ENCODE results near the gene CA10. TPM values are rescaled to one million over a fixed set of nuclear protein-coding genes. Genes with fewer than 3 reads are reported as not detected.

Gene CA10
- total RNA-seq, 1 experiment from 2014 or later = 0.46 TPM

GRCh38 chr17:51685287-51685909, 473.1 kb downstream of the CA10 start:
- H3K27ac Mint-ChIP-seq = no peak overlapping the region; a peak in 1 of 7 replicates
- H3K23ac ChIP-seq (ENCODE audit: insufficient read length, low read depth, low read length) = no peak overlapping the region
- peaks cover 0 to 2% (median 0%) of the 10 kb centered on the region in 3 experiments; a peak in 1 of 7 replicates for H3K36me3 Mint-ChIP-seq (ENCODE audit: insufficient read depth in 1 of 3, low read depth in 3 of 3)
- H3K4ac ChIP-seq (ENCODE audit: low read depth, low read length) = no peak overlapping the region
- no peak overlapping the region for H2BK5ac ChIP-seq (ENCODE audit: insufficient read length, low read length)
- H3K4me1 ChIP-seq (ENCODE audit: insufficient read depth, low read length) = 0 out of 2 replicates have a peak, but pooled peaks cover 2% of the 10 kb centered on the region
- H3K56ac ChIP-seq (ENCODE audit: insufficient read length, low read depth, low read length) = no peak overlapping the region
- H3K4me2 ChIP-seq (ENCODE audit: insufficient read depth, insufficient read length, low read length) = no peak overlapping the region
- no peaks in the 10 kb centered on the region for H4K20me1 ChIP-seq (ENCODE audit: control insufficient read depth, insufficient read depth, insufficient read length)
- H2BK120ac ChIP-seq (ENCODE audit: low read depth, low read length, poor library complexity, severe bottlenecking) = no peak overlapping the region
- no peak overlapping the region for H3K27ac ChIP-seq (ENCODE audit: insufficient read length, low read depth, low read length)
- H3K9me3 Mint-ChIP-seq = peaks cover under 1 to 2% of the 10 kb centered on the region in 2 experiments; a peak in 2 of 5 replicates
- no peaks in the 10 kb centered on the region for H3K79me1 ChIP-seq (ENCODE audit: insufficient read depth, low read depth, low read length, poor library complexity, severe bottlenecking)
- H2AFZ ChIP-seq (ENCODE audit: low read length) = no peak overlapping the region
- no peak overlapping the region for H2BK12ac ChIP-seq (ENCODE audit: insufficient read length, low read depth, low read length)
- peaks cover 18 to 19% of the 10 kb centered on the region in 2 experiments for H3K4me1 Mint-ChIP-seq
- no peaks in the 10 kb centered on the region for H3K79me2 ChIP-seq (ENCODE audit: insufficient read depth, low read length)
- no peaks in the 10 kb centered on the region for H3K23me2 ChIP-seq (ENCODE audit: insufficient read length, low read depth, low read length, poor library complexity, severe bottlenecking)
- H3K27me3 Mint-ChIP-seq (ENCODE audit: low read depth) = peaks cover 15% of the 10 kb centered on the region
- no peak for TF ChIP-seq CTCF (conservative IDR thresholded peaks at IDR 0.05)
- H2BK15ac ChIP-seq (ENCODE audit: low read depth, low read length) = no peak overlapping the region
- no peak overlapping the region for H3K9ac ChIP-seq (ENCODE audit: extremely low read depth, insufficient read length, low read length)
- no peak overlapping the region for H4K5ac ChIP-seq (ENCODE audit: insufficient read length, low read depth, low read length)
- DNase-seq = peak; percentile 20
- no peak overlapping the region for H3K4me3 Mint-ChIP-seq
- no peak overlapping the region for H3T11ph ChIP-seq (ENCODE audit: low read length)
- no peak overlapping the region for H2BK20ac ChIP-seq (ENCODE audit: low read depth, low read length, poor library complexity, severe bottlenecking)
- H4K91ac ChIP-seq (ENCODE audit: insufficient read length, low read depth, low read length) = no peak overlapping the region
- H3K14ac ChIP-seq (ENCODE audit: insufficient read depth, low read length) = no peak overlapping the region
- no peaks in the 10 kb centered on the region for H3K9me3 ChIP-seq (ENCODE audit: control insufficient read depth, low read depth, low read length)
- no CpG with 5 or more reads among the region's 2 CpGs for WGBS (ENCODE audit: extremely low coverage, insufficient read length, low lambda C conversion rate)
- no peak overlapping the region for H4K8ac ChIP-seq (replicated peaks; ENCODE audit: insufficient read length, low read depth, low read length)
- no peak overlapping the region for H2AK5ac ChIP-seq (ENCODE audit: insufficient read length, low read length)
- H3K18ac ChIP-seq (ENCODE audit: insufficient read length, low read depth, low read length) = no peak overlapping the region
- no peaks in the 10 kb centered on the region for H3K27me3 ChIP-seq (ENCODE audit: insufficient read depth, low read length)

All from H9 (cell line).